VCaP (cell line): ENCODE measurements around the gene YIF1A.
A peak's percentile ranks its signal among the peaks of the same experiment; 100 is the strongest.

Experiments used
- H3K27ac ChIP-seq: fragments of 450-650 bp; 2 replicates; pipeline ENCODE4 v1.5.1; 2017
- TF ChIP-seq, protein P1 (sequence below): fragments of 450-650 bp; conservative IDR thresholded peaks from 2 replicates; pipeline ENCODE4 v1.5.1; 2017; ENCODE audit warnings: mild to moderate bottlenecking, moderate library complexity

Gene YIF1A

DNA sequence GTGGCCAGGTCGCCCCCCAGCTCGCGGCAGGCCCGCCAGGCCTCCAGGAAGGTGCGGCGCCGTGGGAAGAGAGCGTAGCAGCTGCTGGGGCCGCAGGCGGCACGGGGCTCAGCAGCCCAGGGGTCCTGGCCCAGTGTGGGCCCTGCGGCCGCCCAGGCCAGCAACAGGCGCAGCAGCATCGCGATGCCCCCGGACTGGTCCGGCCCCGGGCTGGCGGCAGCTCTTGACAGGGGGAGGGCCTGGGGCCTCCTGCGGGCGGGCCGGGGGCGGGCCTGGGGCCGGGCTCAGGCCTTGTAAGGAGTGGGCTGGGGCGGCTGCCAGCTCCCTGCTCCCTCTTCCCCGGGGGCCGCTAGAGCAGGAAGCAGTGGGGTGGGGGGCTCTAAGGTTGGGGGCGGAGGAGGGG is 27.9 kb upstream of the YIF1A start, which contains the start of gene CD248:
CD248 (minus strand) TSS at position 196 of the 403 bp plus-strand sequence; CDS start at position 179, 17 bp downstream.
- TF ChIP-seq, protein P1, sequence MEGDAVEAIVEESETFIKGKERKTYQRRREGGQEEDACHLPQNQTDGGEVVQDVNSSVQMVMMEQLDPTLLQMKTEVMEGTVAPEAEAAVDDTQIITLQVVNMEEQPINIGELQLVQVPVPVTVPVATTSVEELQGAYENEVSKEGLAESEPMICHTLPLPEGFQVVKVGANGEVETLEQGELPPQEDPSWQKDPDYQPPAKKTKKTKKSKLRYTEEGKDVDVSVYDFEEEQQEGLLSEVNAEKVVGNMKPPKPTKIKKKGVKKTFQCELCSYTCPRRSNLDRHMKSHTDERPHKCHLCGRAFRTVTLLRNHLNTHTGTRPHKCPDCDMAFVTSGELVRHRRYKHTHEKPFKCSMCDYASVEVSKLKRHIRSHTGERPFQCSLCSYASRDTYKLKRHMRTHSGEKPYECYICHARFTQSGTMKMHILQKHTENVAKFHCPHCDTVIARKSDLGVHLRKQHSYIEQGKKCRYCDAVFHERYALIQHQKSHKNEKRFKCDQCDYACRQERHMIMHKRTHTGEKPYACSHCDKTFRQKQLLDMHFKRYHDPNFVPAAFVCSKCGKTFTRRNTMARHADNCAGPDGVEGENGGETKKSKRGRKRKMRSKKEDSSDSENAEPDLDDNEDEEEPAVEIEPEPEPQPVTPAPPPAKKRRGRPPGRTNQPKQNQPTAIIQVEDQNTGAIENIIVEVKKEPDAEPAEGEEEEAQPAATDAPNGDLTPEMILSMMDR = no peak
- no peak within 1 kb of the TSS for H3K27ac ChIP-seq

DNA sequence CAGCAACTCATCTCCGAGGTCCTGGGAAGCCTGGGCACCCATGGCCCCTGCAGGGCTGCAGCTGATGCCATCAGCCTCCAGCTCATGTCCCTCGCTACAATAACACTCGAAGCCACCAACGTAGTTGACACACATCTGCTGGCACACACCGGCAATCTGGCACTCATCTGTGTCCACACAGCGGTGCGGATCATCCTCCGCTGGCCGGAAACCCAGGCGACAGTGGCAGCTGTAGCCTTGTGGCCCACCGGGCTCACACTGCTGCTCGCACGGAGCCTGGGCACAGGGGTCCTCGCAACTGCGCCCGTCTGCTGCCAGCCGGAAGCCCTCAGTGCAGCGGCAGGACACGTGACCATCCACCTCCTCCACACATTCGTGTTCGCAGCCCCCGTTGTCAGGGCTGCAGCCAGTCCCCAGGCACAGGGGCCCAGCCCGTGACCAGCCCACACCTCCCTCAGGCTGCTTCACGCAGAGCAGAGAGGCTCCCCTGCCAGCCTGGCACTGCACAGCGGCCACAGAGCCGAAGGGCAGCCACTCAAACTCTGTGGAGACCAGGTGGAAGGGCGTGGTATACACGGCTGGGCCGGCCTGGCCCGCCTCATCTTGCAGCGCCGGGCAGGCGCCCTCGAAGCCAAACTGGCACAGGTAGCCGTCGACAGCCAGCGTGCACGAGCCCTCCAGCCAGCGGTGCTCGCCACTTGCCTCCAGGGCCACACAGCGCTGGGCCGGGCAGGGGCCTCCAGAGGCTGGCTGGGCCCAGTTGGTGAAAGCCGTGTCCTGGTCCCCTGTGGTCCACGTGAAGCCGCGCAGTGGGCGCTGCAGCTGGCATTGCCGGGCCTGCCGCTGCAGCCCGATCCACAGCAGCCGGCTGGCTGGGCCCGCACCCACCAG is 27.2 kb upstream of the YIF1A start:
- no peak overlapping the region for H3K27ac ChIP-seq
- TF ChIP-seq, protein P1 = no peak

DNA sequence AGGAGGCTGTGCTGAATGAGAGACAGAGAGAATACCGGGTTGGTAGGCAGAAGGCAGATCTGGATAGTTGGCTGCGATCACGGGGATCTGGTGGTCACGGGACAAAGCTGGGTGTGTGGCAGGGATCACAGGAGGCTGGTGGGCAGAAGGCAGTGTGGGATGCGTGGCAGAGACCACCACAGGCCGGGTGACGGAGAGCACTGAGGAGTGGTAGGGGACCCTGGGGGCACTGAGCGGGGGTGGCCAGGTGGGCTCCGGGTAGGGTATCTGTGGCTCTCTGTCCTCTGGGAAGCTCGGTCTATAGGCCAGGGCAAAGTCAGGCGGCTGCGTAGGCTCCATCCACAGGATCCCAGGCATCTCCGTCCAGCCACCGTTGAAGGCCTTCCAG is 26.5 kb upstream of the YIF1A start:
- H3K27ac ChIP-seq = no peak overlapping the region
- TF ChIP-seq, protein P1 = no peak

DNA sequence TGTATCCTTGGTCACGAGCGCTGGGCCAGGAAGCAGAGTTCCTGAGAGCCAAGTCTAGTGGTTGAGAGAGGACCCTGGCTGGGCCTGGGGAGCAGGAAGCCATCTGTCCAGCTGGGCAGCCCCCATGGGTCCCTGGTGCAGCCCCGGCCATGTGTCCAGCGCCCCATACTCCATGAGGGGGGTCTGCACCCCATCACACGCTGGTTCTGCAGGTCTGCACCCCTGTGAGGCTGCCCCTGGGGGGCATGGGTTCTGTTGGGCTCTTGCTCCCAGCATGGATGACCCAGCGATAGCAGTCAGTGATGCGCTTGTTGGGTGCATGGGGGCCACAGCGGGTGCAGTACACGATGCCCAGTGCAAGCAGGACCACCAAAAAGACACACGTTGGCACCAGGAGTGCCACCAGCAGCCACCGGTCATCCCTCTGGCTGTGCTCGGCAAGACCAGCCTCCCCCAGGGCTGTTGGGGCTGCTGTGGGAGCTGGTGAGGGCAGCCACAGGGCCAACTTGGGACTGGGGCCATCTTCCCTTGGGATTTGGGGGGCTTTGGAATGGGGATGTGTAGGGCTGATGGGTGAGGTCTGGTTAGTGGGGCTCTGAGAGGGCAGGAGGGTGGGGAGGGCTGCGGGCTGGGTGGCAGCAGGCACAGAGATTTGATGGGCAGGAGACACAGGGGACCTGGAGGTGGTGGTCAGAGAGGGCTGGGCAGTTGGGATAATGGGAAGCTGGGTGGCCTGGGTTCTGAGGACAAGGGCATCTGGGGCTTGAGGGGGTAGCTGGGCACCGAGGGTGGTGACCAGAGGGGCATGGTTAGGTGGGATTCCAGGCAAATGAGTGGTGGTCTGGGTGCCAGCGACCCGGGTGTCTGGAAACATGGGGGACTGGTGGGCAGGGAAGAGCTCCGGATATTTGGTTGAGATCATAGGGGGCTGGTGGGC is 25.9 kb upstream of the YIF1A start:
- no peak overlapping the region for H3K27ac ChIP-seq
- TF ChIP-seq, protein P1 = no peak

DNA sequence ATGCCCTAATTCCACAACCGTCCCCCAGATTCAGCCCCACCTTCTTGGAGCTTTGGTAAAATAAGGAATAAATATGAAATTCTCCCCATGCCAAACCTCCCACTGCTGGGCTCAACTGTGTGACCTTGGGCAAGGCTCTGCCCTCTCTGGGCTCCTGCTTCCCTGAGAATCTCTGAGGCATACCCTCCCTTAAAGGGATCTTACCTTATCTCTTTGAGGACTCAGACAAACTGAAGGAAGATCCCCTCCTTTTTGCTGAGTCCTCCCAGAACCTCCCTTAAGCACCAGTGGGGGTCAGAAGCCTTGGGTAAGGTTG is 25.2 kb upstream of the YIF1A start:
- TF ChIP-seq, protein P1 = no peak
- H3K27ac ChIP-seq = no peak overlapping the region

DNA sequence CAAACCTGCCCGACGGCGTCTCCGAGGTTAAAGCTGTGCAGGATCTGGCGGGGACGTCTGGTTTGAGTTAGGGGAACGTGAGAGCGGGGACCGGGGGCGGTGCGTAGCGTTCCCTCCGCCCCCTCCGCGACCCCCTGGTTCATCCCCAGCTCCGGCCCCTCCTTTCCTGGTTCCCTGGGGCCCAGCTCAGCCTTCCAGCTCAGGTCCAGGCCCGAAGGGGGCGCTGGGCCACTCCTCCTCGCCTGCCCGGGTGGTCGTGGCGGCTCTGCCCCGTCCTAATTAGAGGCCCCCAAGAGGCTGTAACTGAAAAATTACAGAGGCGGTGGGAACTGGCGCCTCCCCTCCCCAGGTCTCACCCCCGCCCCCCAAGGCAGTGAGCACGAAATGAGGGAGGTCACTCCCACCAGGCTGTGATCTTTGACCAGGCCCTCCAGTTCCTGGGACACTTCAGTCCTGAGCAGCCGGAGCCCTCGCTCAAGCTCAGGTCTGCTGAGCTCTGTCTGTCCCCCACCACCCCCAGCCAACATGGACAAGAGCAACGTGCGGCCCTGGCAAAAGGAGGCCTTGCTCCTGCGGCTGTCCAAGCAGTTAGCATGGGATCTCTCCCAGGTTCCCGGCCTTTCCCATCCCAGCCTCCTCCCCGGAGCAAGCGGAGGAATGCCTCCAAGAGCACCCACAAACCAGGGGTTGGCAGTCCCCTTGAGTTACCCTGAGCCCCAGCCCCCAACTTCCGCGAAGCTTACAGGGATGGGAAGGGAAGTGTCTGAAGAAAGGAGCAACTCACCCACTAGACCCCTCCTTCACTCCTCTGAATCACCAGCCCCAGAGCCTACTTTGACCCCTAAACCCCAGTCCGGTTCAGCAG is 24.6 kb upstream of the YIF1A start:
- peak overlapping the region; percentile 69 for H3K27ac ChIP-seq
- TF ChIP-seq, protein P1 = 0 out of 2 replicates have a peak, but pooled peaks have one; percentile 10
